Stimulated activated CD8-positive, alpha-beta memory T cell treated with anti-CD3 and anti-CD28 coated beads, Interleukin-7, amount 100 ng/mL, for 4 hours (primary cell): ENCODE measurements around the gene EDDM3A.

ENCODE experiments used
- DNase-seq, 2 donors: peaks; one replicate each; pipeline ENCODE4 v3.0.0-alpha.2; 2020; ENCODE audit warnings: low read depth in 2 of 2

EDDM3A gene

GRCh38 chr14:20789230-20789813, 43.6 kb downstream of the EDDM3A start:
- no peak for DNase-seq

- DNase-seq: no peak
These were observed 44.9 kb downstream of the EDDM3A start for GRCh38 chr14:20790464-20791116.

DNA sequence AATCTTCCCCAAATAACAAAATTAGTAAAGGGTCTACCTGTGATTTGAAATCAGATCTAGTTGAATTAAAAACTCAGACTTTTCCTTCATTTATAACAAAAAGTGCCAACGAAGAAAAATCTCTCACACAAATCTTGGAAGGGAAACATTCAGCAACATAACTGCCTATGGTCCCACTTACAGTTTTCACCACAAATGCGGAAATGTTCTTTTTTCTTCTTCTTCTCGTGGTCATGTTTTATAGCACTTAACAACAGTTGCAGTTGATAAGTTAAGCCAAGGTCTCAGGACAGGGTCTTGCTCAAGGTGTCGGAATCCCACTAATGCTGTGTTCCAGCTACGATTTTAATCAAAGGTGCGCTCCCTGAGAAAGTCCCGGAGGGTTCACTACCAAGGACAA, 45.5 kb downstream of the EDDM3A start:
- DNase-seq: no peak

DNA sequence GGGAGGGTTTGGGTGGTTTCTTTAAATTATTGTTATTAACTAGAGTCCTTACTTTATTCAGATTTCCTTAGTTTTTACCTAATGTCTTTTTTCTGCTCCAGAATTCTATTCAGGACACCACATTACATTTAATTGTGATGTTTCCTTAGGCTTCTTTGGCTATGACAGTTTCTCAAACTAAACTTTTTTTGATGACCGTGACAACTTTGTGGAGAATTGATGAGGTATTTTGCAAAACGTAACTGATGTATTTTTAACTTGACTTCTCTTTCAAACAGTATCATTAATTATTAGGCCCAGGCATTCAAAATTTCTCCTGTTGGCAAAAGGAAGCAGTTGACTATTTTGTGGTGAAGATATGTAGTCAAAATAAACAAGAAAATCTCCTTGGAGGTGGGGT, 45.9 kb downstream of the EDDM3A start:
- no peak for DNase-seq

GRCh38 chr14:20792556-20792955, 46.9 kb downstream of the EDDM3A start:
- DNase-seq: no peak

- DNase-seq: no peak
These were observed 49.1 kb downstream of the EDDM3A start for GRCh38 chr14:20794644-20795369.

- DNase-seq: no peak
These were observed 51.5 kb downstream of the EDDM3A start for GRCh38 chr14:20797164-20797563.
